H1 (cell line): Measurements from ENCODE around the gene PALM. TPM values are rescaled to one million over a fixed set of nuclear protein-coding genes. Genes with fewer than 3 reads are reported as not detected.

ENCODE experiments used
- CBX8 ChIP-seq: fragments of 300-800, 300-1000 bp; sonication (generic); IDR thresholded peaks from 2 replicates; pipeline ENCODE4 v1.7.1; 2016; ENCODE audit warnings: low read depth, low read length, borderline replicate concordance
- EGR1 ChIP-seq: IDR thresholded peaks from 2 replicates; pipeline ENCODE4 v1.6.1; 2011; ENCODE audit warnings: low read depth, low read length, borderline replicate concordance
- KDM5A ChIP-seq: fragments of 200-600 bp; IDR thresholded peaks from 2 replicates; pipeline ENCODE4 v1.7.1; 2012; ENCODE audit warnings: mild to moderate bottlenecking, low read length, inconsistent platforms, mixed read lengths
- PHF8 ChIP-seq: fragments of 200-600 bp; sonication (generic); conservative IDR thresholded peaks from 2 replicates; pipeline ENCODE4 v1.7.1; 2012; ENCODE audit warnings: low read depth, mild to moderate bottlenecking, inconsistent platforms, low read length, moderate library complexity
- SIRT6 ChIP-seq: IDR thresholded peaks from one replicate; pipeline ENCODE4 v1.7.1; 2012; ENCODE audit warnings: low read length, inconsistent platforms
- polyA plus RNA-seq, 7 experiments: library from polyadenylated mRNA; depleted of rRNA in 3 of 7; stranded (reverse) in 5 of 7; unstranded in 2 of 7; fragments of >200 nt in 5 of 7; fragments of 200-250 nt in 2 of 7; gene quantifications; 1 replicate in 5 of 7; 2 replicates in 1 of 7; 4 replicates in 1 of 7; pipeline versions ENCODE4 v1.2.1 to v1.2.3, GENCODE V29; 2011 to 2013; ENCODE audit warnings: missing spikeins in 2 of 7, mixed read lengths in 2 of 7
- total RNA-seq: library from RNA; stranded (reverse); fragmentation: NEBNext Ultra II Directional; extraction: Animal tissue kit (Norgen Biotek cat#: 25700); gene quantifications from 2 replicates; pipeline ENCODE4 v1.2.1, GENCODE V29; 2021
- TF ChIP-seq, protein P1 (sequence below): IDR thresholded peaks from 2 replicates; pipeline ENCODE4 v1.6.1; 2011; ENCODE audit warnings: low read length, improper control_type of control experiment

The PALM gene
- total and polyA plus RNA-seq, 2 of the 8 experiments (the other 6 are each of a cell fraction or from before 2014, with no cell fraction given) = 5.7 to 16.5 TPM

DNA sequence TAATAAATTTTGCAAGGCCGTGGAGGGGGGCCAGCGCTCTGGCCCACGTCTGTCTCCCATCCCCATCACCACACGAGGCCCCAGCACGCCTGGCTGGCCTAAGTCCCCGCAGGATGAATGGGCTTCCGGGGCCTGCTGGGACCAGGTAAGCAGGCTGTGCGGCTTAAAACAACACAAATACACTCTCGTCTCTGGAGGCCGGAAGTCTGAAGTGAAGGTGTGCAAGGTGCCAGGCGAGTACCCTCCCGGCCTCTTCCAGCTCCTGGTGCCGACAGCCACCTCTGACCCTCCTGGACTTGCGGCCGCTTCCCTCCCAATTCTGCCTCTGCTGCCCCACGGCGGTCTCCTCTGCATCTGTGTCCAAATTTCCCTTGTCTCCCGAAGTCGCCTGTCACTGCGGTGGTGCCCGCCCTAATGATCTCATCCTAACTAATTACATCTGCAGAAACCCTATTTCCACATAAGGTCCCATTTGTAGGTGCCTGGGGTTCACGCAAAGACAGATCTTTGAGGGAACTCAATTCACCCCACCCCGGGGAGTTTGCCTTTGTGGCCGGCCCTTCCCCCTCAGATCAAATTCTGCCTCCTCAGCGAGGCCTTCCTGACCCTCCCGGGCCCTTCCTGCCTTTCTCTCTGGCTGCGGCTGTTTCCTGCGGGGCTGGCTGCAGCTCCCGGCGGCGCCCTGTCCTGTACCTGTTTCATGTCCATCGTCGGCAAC, 80.4 kb downstream of the PALM start (continued):
- TF ChIP-seq KDM5A (no peak), EGR1 (no peak), SIRT6 (no peak), CBX8 (no peak), PHF8 (no peak)
- TF ChIP-seq, protein P1, sequence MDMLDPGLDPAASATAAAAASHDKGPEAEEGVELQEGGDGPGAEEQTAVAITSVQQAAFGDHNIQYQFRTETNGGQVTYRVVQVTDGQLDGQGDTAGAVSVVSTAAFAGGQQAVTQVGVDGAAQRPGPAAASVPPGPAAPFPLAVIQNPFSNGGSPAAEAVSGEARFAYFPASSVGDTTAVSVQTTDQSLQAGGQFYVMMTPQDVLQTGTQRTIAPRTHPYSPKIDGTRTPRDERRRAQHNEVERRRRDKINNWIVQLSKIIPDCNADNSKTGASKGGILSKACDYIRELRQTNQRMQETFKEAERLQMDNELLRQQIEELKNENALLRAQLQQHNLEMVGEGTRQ = no peak
- TF ChIP-seq, all 59 proteins: peak for 5
